ENCODE results near the gene SLC25A26.
"Not testable (repeated sequence)": the region's sequence is repeated elsewhere in the genome, so short reads cannot be mapped to it uniquely, and the experiment has no call there.

Gene SLC25A26

GRCh38 chr3:66270701-66271100 is 49.9 kb downstream of the SLC25A26 start:
- DNase-seq, result no peak

GRCh38 chr3:66271231-66271630 is 50.4 kb downstream of the SLC25A26 start:
- DNase-seq, result no peak

- no peak for DNase-seq
These were observed 51.2 kb downstream of the SLC25A26 start for GRCh38 chr3:66272016-66272415.

GRCh38 chr3:66274837-66275236 is 54.0 kb downstream of the SLC25A26 start:
- not testable (repeated sequence) for DNase-seq

GRCh38 chr3:66276705-66277274 is 56.0 kb downstream of the SLC25A26 start:
- DNase-seq, result no peak

GRCh38 chr3:66279168-66279567 is 58.4 kb downstream of the SLC25A26 start:
- no peak for DNase-seq

GRCh38 chr3:66280304-66280703 is 59.5 kb downstream of the SLC25A26 start:
- no peak for DNase-seq

GRCh38 chr3:66291922-66292321 is 71.1 kb downstream of the SLC25A26 start:
- DNase-seq, result not testable (repeated sequence)

GRCh38 chr3:66297260-66297873 is 76.6 kb downstream of the SLC25A26 start:
- no peak for DNase-seq

- no peak for DNase-seq
These were observed 77.1 kb downstream of the SLC25A26 start for GRCh38 chr3:66297900-66298299.

GRCh38 chr3:66298591-66298990 is 77.8 kb downstream of the SLC25A26 start:
- DNase-seq, result no peak

- DNase-seq, result not testable (repeated sequence)
These were observed 78.3 kb downstream of the SLC25A26 start for GRCh38 chr3:66299085-66299484.

- DNase-seq, result no peak
These were observed 79.1 kb downstream of the SLC25A26 start for GRCh38 chr3:66299891-66300290.

- DNase-seq, result no peak
These were observed 81.5 kb downstream of the SLC25A26 start for GRCh38 chr3:66302288-66302687.

- DNase-seq, result peak in 1 of 2 experiments; percentile 1
These were observed 82.7 kb downstream of the SLC25A26 start for GRCh38 chr3:66303491-66303901.

GRCh38 chr3:66304293-66304692 is 83.5 kb downstream of the SLC25A26 start:
- no peak for DNase-seq

- DNase-seq, result not testable (repeated sequence)
These were observed 85.3 kb downstream of the SLC25A26 start for GRCh38 chr3:66306086-66306485.

- not testable (repeated sequence) for DNase-seq
These were observed 86.2 kb downstream of the SLC25A26 start for GRCh38 chr3:66306991-66307390.

GRCh38 chr3:66312039-66312438 is 91.2 kb downstream of the SLC25A26 start:
- no peak for DNase-seq

- DNase-seq, result no peak
These were observed 93.7 kb downstream of the SLC25A26 start for GRCh38 chr3:66314455-66314854.

GRCh38 chr3:66317750-66318376 is 97.1 kb downstream of the SLC25A26 start:
- no peak for DNase-seq

- no peak for DNase-seq
These were observed 99.6 kb downstream of the SLC25A26 start for GRCh38 chr3:66320390-66320789.

GRCh38 chr3:66322436-66322835 is 101.6 kb downstream of the SLC25A26 start:
- no peak for DNase-seq

GRCh38 chr3:66326340-66326739 is 105.5 kb downstream of the SLC25A26 start:
- DNase-seq, result no peak

Data from NCI-H187 (cell line).